KOPT-K1 (cell line): ENCODE data around the gene GRPEL2.

Experiments
- H3K27ac ChIP-seq: fragments of 200-600 bp; sonication (generic); 2 replicates; pipeline ENCODE4 v1.5.1; 2016; ENCODE audit warnings: antibody characterized with exemption, mild to moderate bottlenecking, low read depth, low read length; ENCODE audit not compliant: poor library complexity, severe bottlenecking
- H3K36me3 ChIP-seq: fragments of 200-600 bp; sonication (generic); 2 replicates; pipeline ENCODE4 v1.5.1; 2017; ENCODE audit warnings: antibody characterized with exemption, mild to moderate bottlenecking, low read length, moderate library complexity; ENCODE audit not compliant: insufficient read depth
- H3K9me3 ChIP-seq: fragments of 200-600 bp; sonication (generic); 2 replicates; pipeline ENCODE4 v1.5.1; 2017; ENCODE audit warnings: antibody characterized with exemption, low read length, mild to moderate bottlenecking; ENCODE audit not compliant: insufficient read depth, poor library complexity, severe bottlenecking

Gene GRPEL2

DNA sequence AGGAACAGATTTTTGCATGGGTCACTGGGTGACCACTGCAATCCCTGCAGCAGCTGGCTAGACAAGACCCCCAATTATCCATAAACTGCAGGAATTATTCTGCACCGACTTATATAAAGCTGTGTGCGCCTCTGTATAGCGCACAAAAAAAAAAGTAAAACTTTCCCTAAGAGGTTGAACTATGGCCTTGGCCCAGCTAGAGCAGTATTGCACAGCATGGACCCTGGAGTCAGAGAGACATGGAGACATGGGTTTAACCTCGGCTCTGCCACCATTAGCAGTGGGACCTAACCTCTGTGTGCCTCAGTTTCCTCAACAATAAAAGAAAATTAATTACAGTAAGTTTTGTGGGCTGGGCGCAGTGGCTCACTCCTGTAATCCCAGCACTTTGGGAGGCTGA, 17.1 kb upstream of the GRPEL2 start:
- peaks cover 4% of the 10 kb centered on the region for H3K9me3 ChIP-seq
- no peaks in the 10 kb centered on the region for H3K36me3 ChIP-seq
- no peak overlapping the region for H3K27ac ChIP-seq

- Histone ChIP-seq H3K27ac (no peak overlapping the region), H3K9me3 (no peaks in the 10 kb centered on the region), H3K36me3 (no peaks in the 10 kb centered on the region)
Observed at GRCh38 chr5:149333711-149334443, 11.4 kb upstream of the GRPEL2 start.

- no peaks in the 10 kb centered on the region for H3K36me3 ChIP-seq
- H3K9me3 ChIP-seq = no peaks in the 10 kb centered on the region
- H3K27ac ChIP-seq = no peak overlapping the region
Observed at GRCh38 chr5:149337736-149338135, 7.6 kb upstream of the GRPEL2 start.

DNA sequence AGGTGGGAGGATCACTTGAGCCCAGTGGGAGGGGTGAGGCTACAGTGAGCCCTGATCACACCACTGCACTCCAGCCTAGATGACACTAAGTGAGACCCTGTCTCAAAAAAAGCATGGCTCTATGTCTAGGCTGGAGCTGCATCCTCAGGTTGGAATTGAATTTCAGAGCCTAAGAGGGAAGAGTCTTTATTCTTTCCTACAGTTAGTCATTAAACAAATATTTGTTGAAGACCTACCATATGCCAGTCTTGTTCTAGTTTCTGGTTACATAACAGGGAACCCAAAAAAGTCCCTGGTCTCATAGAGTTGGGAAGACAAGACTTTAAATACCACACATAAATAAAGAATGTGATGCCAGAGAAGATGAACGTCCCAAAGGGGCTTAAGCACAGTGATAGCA, 6.9 kb upstream of the GRPEL2 start:
- Histone ChIP-seq H3K27ac (no peak overlapping the region), H3K36me3 (no peaks in the 10 kb centered on the region), H3K9me3 (no peaks in the 10 kb centered on the region)

DNA sequence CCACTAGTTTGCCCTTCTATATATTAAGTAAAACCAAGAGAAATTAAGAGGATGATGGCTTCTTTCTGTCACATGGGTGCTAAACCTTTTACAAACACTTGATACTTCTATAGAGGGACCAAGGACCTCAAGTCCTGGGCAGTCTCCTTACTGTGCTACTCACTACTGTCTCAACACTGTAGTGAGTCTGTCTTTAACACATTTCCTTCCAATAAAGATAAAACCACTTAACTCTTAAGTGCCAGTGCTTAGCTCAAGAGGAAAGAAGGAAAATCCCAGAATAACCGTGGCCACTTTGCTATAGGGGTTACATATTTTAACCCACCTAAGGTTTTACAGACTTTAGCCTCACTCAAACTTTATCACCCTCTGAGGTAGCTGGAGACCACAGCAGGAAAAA, 4.4 kb upstream of the GRPEL2 start:
- H3K9me3 ChIP-seq = no peaks in the 10 kb centered on the region

DNA sequence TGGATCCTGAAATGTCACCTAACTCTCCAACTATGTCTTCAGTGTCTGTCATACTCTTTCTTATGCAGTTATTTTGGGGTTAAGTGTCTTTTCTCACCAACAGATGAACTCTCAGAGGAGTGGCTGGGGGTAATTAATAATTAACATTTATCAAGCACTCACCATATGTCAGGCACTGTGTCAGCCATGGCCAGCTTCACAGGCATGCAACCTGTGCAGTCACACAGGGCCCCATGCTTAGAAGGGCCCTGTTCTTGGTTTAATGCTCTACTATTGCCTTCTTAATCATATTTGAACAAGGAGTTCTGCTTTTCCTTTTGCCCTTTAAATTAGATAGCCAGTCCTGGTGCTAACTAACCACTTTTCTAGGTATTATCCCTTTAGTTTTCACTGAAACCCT, 3.4 kb upstream of the GRPEL2 start:
- Histone ChIP-seq H3K36me3 (no peaks in the 10 kb centered on the region), H3K9me3 (no peaks in the 10 kb centered on the region), H3K27ac (no peak overlapping the region)

More for the DNA sequence above, 4.4 kb upstream of the GRPEL2 start:
- Histone ChIP-seq H3K27ac (no peak overlapping the region), H3K36me3 (no peaks in the 10 kb centered on the region)

GRCh38 chr5:149344151-149344550, 1.1 kb upstream of the GRPEL2 start:
- H3K36me3 ChIP-seq = peaks cover 18% of the 10 kb centered on the region
- no peaks in the 10 kb centered on the region for H3K9me3 ChIP-seq
- H3K27ac ChIP-seq = no peak overlapping the region

GRCh38 chr5:149345892-149346222, 558 bp downstream of the GRPEL2 start:
- H3K27ac ChIP-seq = peak overlapping the region; percentile 59
- no peaks in the 10 kb centered on the region for H3K9me3 ChIP-seq
- peaks cover 35% of the 10 kb centered on the region for H3K36me3 ChIP-seq

DNA sequence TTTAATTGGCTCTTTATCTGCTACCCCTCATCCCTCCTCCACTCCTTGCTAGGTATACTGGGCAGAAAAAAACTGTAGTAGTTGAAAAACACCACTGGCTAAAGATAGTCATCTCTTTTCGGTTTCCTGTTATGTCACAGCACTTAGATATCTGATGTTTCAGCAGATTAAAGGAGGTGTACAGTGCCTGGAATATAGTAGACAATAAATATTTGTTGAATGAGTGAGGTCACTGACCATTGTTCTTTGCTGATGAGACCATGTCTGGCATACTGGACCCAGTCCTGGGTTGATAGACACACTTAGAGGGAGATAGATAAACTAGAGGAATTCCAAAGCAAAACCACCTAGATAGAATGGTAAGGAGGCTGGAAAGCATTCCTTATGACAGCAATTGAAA, 3.2 kb downstream of the GRPEL2 start:
- Histone ChIP-seq H3K27ac (no peak overlapping the region), H3K36me3 (peaks cover 61% of the 10 kb centered on the region), H3K9me3 (no peaks in the 10 kb centered on the region)

- Histone ChIP-seq H3K27ac (no peak overlapping the region), H3K36me3 (peaks cover 68% of the 10 kb centered on the region), H3K9me3 (no peaks in the 10 kb centered on the region)
Observed at GRCh38 chr5:149349382-149349781, 4.1 kb downstream of the GRPEL2 start.

DNA sequence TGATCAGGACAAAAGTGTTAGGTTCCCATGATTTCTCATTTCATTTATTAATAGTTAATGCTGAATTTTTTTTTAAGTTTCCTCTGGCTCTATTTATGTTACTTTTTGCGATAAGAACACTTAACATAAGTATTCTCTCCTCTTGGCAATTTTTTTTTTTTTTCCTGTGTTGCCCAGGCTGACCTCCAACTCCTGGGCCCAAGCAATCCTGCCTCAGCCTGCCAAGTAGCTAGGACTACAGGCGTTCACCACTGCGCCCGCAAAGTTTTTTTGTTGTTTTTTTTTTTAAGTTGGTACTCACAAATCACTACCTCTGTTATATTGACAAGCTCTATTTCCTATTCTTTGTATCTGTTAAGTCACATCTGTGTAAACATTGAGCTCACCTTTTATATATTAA, 6.9 kb downstream of the GRPEL2 start:
- Histone ChIP-seq H3K27ac (no peak overlapping the region), H3K36me3 (peaks cover 84% of the 10 kb centered on the region), H3K9me3 (no peaks in the 10 kb centered on the region)

DNA sequence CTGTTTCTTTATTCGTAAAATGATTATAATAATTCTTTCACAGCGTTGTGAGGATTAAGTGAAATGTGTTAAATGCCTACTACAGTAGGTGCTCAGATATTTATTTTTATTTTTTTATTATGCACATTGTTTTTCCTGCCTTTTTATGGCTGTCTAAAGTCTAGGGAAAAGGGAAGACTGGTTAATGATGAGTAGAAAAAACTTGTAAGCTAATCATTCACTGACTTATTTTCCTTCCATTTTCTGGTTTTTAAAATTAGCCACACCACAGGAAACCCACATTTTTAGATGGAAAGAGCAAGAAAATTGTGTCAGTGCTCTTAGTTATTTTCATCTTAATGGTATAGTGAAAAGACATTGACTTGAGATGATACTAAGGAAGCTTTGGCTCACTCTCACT, 8.6 kb downstream of the GRPEL2 start:
- Histone ChIP-seq H3K27ac (no peak overlapping the region), H3K9me3 (no peaks in the 10 kb centered on the region), H3K36me3 (peaks cover 68% of the 10 kb centered on the region)

- Histone ChIP-seq H3K9me3 (no peaks in the 10 kb centered on the region), H3K27ac (no peak overlapping the region), H3K36me3 (peaks cover 50% of the 10 kb centered on the region)
Observed at GRCh38 chr5:149355688-149356087, 10.4 kb downstream of the GRPEL2 start.

DNA sequence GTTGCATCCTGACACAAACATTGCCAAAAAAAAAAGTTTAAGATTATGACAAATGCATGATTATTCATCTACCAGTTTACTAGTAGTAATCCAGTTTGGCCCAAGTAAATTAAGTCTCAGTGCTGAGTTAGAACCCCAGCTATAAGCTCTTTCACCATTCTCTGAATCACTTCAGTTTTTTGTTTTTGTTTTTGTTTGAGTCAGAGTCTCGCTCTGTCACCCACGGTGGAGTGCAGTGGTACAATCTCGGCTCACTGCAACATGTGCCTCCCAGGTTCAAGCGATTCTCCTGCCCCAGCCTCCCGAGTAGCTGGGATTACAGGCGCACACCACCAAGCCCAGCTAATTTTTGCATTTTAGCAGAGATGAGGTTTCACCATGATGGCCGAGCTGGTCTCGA, 11.1 kb downstream of the GRPEL2 start:
- H3K27ac ChIP-seq = no peak overlapping the region
- H3K36me3 ChIP-seq = peaks cover 44% of the 10 kb centered on the region

GRCh38 chr5:149357370-149358293, 12.3 kb downstream of the GRPEL2 start, which contains the start of gene PCYOX1L:
Gene PCYOX1L, plus strand, starts transcription at chr5:149358046. Its CDS starts 23 bp downstream, at chr5:149358069.
- Histone ChIP-seq H3K9me3 (no peaks in the 10 kb centered on the region), H3K36me3 (peaks cover 32% of the 10 kb centered on the region), H3K27ac (peak within 1 kb of the TSS; percentile 60)

More for the DNA sequence above, 11.1 kb downstream of the GRPEL2 start:
- H3K9me3 ChIP-seq = no peaks in the 10 kb centered on the region
